Cardiac muscle cell (in vitro differentiated cells and primary cell): ENCODE results near the gene SPIRE1. TPM values are rescaled to one million over a fixed set of nuclear protein-coding genes. Genes with fewer than 3 reads are reported as not detected.
"Not testable (repeated sequence)": the region's sequence is repeated elsewhere in the genome, so short reads cannot be mapped to it uniquely, and the experiment has no call there.

Source experiments
- DNase-seq, 2 donors: peaks; one replicate each; pipeline versions ENCODE4 v3.0.0 to v3.0.0-alpha.2; 2010 to 2017; ENCODE audit warnings: low read depth in 1 of 2, low spot score in 1 of 2
- H3K27ac ChIP-seq: fragments of 200-600 bp; sonication (generic); 2 replicates; pipeline ENCODE4 v1.5.1; 2016
- H3K27me3 ChIP-seq: fragments of 200-600 bp; sonication (generic); 2 replicates; pipeline ENCODE4 v1.6.0; 2016; ENCODE audit warnings: control low read depth
- H3K36me3 ChIP-seq: fragments of 200-600 bp; sonication (generic); 2 replicates; pipeline ENCODE4 v1.5.1; 2016; ENCODE audit warnings: control low read depth
- H3K4me1 ChIP-seq: fragments of 200-600 bp; sonication (generic); 2 replicates; pipeline ENCODE4 v1.8.1; 2017; ENCODE audit warnings: low read depth, mild to moderate bottlenecking, mixed run types
- H3K4me3 ChIP-seq: fragments of 200-600 bp; sonication (generic); 2 replicates; pipeline ENCODE4 v1.5.1; 2016; ENCODE audit warnings: mild to moderate bottlenecking
- H3K9me3 ChIP-seq: fragments of 200-600 bp; sonication (generic); 2 replicates; pipeline ENCODE4 v1.5.1; 2017; ENCODE audit warnings: low read depth, mild to moderate bottlenecking, control low read depth
- polyA plus RNA-seq: library from polyadenylated mRNA; unstranded; fragments of >200 nt; fragmentation: Nextera tagmentation; extraction: Ambion mirVana; gene quantifications from 2 replicates; pipeline ENCODE4 v1.2.1, GENCODE V29; 2016
- total RNA-seq: library from RNA; depleted of rRNA; stranded (reverse); fragments of >200 nt; gene quantifications from 2 replicates; pipeline ENCODE4 v1.2.3, GENCODE V29; 2016
- TF ChIP-seq, protein P1 (sequence below): IDR thresholded peaks from 2 replicates; pipeline ENCODE4 v1.5.1; 2012; ENCODE audit warnings: low read depth, mild to moderate bottlenecking, low read length

The SPIRE1 gene
- total and polyA plus RNA-seq, 2 experiments from 2014 or later = 17.8 to 19.6 TPM

DNA sequence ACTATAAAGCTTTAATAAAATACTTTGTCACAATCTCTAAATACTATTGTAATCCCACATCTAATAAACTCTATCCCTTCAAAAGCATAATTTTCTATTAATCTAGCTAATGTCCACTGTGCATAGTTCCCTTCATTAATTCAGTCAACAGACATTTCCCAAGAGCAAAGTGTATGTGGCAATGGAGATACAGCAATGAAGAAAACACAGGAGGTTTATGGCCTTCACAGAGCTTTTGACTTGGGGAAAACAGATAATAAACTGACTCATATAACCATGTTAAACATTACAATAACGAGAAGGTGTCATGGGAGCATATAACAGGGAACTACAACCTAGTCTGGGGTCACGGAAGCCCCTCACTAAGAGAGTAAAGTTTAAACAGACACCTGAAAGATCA lies 86.3 kb downstream of the SPIRE1 start:
- DNase-seq = peak in 1 of 2 donors; percentile 16
- Histone ChIP-seq H3K36me3 (no peaks in the 10 kb centered on the region), H3K9me3 (no peaks in the 10 kb centered on the region), H3K4me1 (no peaks in the 10 kb centered on the region), H3K27me3 (no peaks in the 10 kb centered on the region), H3K4me3 (no peak overlapping the region), H3K27ac (no peak overlapping the region)
- TF ChIP-seq, protein P1, sequence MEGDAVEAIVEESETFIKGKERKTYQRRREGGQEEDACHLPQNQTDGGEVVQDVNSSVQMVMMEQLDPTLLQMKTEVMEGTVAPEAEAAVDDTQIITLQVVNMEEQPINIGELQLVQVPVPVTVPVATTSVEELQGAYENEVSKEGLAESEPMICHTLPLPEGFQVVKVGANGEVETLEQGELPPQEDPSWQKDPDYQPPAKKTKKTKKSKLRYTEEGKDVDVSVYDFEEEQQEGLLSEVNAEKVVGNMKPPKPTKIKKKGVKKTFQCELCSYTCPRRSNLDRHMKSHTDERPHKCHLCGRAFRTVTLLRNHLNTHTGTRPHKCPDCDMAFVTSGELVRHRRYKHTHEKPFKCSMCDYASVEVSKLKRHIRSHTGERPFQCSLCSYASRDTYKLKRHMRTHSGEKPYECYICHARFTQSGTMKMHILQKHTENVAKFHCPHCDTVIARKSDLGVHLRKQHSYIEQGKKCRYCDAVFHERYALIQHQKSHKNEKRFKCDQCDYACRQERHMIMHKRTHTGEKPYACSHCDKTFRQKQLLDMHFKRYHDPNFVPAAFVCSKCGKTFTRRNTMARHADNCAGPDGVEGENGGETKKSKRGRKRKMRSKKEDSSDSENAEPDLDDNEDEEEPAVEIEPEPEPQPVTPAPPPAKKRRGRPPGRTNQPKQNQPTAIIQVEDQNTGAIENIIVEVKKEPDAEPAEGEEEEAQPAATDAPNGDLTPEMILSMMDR = no peak

DNA sequence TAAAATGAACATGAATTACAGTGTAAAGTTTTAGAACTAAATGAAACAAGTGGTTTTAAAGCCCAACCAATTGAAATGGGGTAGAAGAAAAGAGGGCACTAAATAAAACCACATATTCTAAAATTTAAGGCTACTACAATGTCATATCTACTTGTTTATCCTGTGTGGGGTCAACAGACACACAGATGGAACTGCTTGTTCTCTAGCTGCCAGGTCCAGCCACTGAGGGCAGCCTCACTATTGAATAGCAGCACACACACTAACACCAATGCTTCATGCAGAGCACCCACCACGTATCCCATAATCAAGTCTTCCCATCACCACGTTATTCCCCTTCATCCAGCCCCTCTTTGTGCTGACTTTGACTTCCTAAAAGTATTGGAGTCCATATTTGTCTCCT lies 88.1 kb downstream of the SPIRE1 start:
- H3K4me3 ChIP-seq = no peak overlapping the region
- TF ChIP-seq, protein P1 = no peak
- no peak overlapping the region for H3K27ac ChIP-seq
- H3K9me3 ChIP-seq = no peaks in the 10 kb centered on the region
- no peak for DNase-seq
- no peaks in the 10 kb centered on the region for H3K27me3 ChIP-seq
- no peaks in the 10 kb centered on the region for H3K36me3 ChIP-seq
- no peaks in the 10 kb centered on the region for H3K4me1 ChIP-seq

DNA sequence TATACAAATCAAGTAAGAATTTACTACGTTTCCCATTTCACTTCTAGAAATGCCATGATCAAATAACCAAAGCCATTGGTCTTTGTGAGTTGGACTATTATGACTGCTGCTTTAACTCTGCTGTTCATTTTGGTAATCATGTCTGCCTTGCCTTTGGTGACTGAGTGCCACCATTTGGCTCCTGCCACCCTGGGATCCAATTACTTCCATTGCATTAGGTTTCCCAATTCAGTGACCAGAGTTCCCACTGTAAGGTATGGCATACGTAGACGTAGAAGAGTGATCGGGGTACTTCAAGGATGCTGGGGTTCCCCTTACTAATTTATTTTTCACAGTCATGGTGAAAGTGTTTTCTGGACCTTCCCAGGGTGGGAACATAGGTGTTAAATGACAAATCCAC lies 90.1 kb downstream of the SPIRE1 start:
- Histone ChIP-seq H3K4me3 (no peak overlapping the region), H3K36me3 (no peaks in the 10 kb centered on the region), H3K27me3 (no peaks in the 10 kb centered on the region), H3K4me1 (no peaks in the 10 kb centered on the region), H3K9me3 (no peaks in the 10 kb centered on the region), H3K27ac (no peak overlapping the region)
- TF ChIP-seq, protein P1 = no peak
- DNase-seq = no peak

DNA sequence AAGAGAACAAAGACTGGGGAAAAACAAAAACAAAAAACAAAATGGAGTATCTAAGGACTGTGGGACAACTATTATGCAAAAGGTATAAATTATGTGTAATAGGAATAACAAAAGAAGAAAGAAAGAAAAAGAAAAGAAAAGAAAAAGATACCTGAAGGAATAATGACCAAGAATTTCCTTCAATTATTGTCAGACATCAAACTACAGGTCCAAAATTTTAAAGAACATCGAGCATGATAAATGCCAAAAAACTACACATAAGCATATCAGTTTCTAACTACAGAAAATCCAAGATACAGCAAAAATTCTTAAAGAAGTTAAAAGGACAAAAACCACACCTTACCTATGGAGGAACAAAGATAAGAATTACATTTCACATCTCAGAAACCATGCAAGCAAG lies 93.0 kb downstream of the SPIRE1 start:
- Histone ChIP-seq H3K4me3 (no peak overlapping the region), H3K27ac (no peak overlapping the region), H3K4me1 (no peaks in the 10 kb centered on the region), H3K36me3 (no peaks in the 10 kb centered on the region), H3K27me3 (no peaks in the 10 kb centered on the region), H3K9me3 (no peaks in the 10 kb centered on the region)
- TF ChIP-seq, protein P1 = no peak
- DNase-seq = no peak

DNA sequence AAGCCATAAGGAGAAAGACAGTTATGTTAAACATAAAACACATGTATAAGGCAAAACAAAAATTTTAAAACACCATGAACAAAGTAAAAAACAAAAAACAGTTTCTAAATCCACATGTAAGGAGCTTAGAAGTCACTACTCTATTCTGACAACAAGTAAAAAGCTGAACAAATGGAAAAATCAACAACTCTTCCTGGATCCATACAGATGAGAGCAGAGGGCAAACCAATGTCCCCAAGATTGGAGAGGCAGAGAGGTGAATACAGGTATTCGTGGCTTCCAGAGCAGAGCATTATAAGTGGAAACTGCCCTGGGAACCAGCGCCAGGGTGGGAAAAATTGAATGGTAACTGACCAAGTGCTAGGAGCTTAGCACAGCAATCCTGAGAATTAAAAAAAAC lies 93.5 kb downstream of the SPIRE1 start:
- Histone ChIP-seq H3K36me3 (no peaks in the 10 kb centered on the region), H3K27me3 (no peaks in the 10 kb centered on the region), H3K4me1 (no peaks in the 10 kb centered on the region), H3K4me3 (no peak overlapping the region), H3K27ac (no peak overlapping the region), H3K9me3 (no peaks in the 10 kb centered on the region)
- TF ChIP-seq, protein P1 = no peak
- DNase-seq = no peak

DNA sequence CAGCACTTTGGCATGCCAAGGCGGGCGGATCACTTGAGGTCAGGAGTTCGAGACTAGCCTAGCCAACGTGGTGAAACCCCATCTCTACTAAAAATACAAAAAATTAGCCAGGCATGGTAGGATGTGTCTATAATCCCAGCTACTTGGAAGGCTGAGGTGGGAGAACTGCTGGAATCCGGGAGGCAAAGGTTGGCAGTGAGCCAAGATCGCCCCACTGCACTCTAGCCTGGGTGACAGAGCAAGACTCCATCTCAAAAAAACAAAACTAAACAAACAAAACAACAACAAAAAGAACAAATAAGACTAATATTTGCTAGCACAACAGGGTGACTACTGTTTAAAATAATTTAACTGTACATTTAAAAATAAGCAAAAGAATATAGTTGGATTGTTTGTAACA lies 97.3 kb downstream of the SPIRE1 start:
- H3K27ac ChIP-seq, H3K36me3 ChIP-seq, H3K27me3 ChIP-seq, DNase-seq, H3K4me3 ChIP-seq, H3K4me1 ChIP-seq, H3K9me3 ChIP-seq: not testable (repeated sequence)
